Upper lobe of left lung (tissue), 6 donors: ENCODE results near the gene UTP15. TPM values are rescaled to one million over a fixed set of nuclear protein-coding genes. Genes with fewer than 3 reads are reported as not detected.

ENCODE experiments used
- ATAC-seq, 2 donors: fragments of 200-7000 bp; cut with Tn5 transposase; one replicate each; pipeline ENCODE4 v1.9.1; 2022; ENCODE audit warnings: mild to moderate bottlenecking in 2 of 2, moderate library complexity in 2 of 2; ENCODE audit not compliant: low FRiP score in 2 of 2
- DNase-seq, 2 donors: peaks; one replicate each; pipeline ENCODE4 v3.0.0-alpha.2; 2019 to 2020
- H3K27ac ChIP-seq, 4 donors: fragments of 200-600 bp; sonication (generic); one replicate each; pipeline ENCODE4 v1.5.1; 2016 to 2019
- H3K27me3 ChIP-seq, 4 donors: fragments of 200-600 bp; sonication (generic); one replicate each; pipeline ENCODE4 v1.5.1; 2017 to 2019
- H3K36me3 ChIP-seq, 4 donors: fragments of 200-600 bp; sonication (generic); one replicate each; pipeline ENCODE4 v1.5.1; 2016 to 2019
- H3K4me1 ChIP-seq, 4 donors: fragments of 200-600 bp; sonication (generic); one replicate each; pipeline ENCODE4 v1.5.1; 2018 to 2019
- H3K4me3 ChIP-seq, 4 donors: fragments of 200-600 bp; sonication (generic); one replicate each; pipeline ENCODE4 v1.5.1; 2017 to 2019; ENCODE audit warnings: mild to moderate bottlenecking in 2 of 4, moderate library complexity in 1 of 4
- H3K9me3 ChIP-seq, 4 donors: fragments of 200-600 bp; sonication (generic); one replicate each; pipeline ENCODE4 v1.5.1; 2018 to 2019
- EP300 ChIP-seq, 4 donors: sonication (generic); formaldehyde crosslinking; IDR thresholded peaks; one replicate each; pipeline ENCODE4 v1.5.1; 2017; ENCODE audit warnings: antibody characterized with exemption in 4 of 4, control low read depth in 2 of 4
- POLR2A ChIP-seq, 4 donors: fragments of 450-650 bp; IDR thresholded peaks; one replicate each; pipeline ENCODE4 v1.5.1; 2016 to 2017; ENCODE audit warnings: antibody characterized with exemption in 4 of 4, mild to moderate bottlenecking in 2 of 4
- POLR2AphosphoS5 ChIP-seq, 2 donors: sonication (generic); formaldehyde crosslinking; IDR thresholded peaks; one replicate each; pipeline ENCODE4 v1.5.1; 2017; ENCODE audit warnings: antibody characterized with exemption in 2 of 2
- WGBS, 2 donors: methylation state at CpG; one replicate each; pipeline ENCODE4 v1.1.5; 2017 to 2018; 5-methylcytosine and 5-hydroxymethylcytosine counted together
- total RNA-seq, 6 donors: library from RNA; depleted of rRNA in 4 of 6; stranded (reverse); fragments of >200 nt in 4 of 6; gene quantifications; one replicate each; pipeline versions ENCODE4 v1.1.0 to v1.2.1, GENCODE V29; 2016 to 2021
- TF ChIP-seq, protein P1 (sequence below), 6 experiments: fragments of 450-650 bp in 4 of 6; fragments of 200-600 bp in 2 of 6; sonication (generic) in 2 of 6; IDR thresholded peaks; one replicate each; pipeline ENCODE4 v1.5.1; 2016 to 2019; ENCODE audit warnings: antibody characterized with exemption in 6 of 6
- donor health status: DM: no; HTN: no; CAD: no; lungs with moderate emphysema.
- donor health status: DM: no; HTN: yes; CAD: no; lungs with severe emphysema.

The UTP15 gene
- total RNA-seq, 6 donors from 2014 or later: 8.8 to 28.6 (median 16.5) TPM

GRCh38 chr5:73525606-73526203 lies 39.8 kb upstream of the UTP15 start:
- H3K27me3 ChIP-seq: no peaks in the 10 kb centered on the region
- no peak for ATAC-seq
- TF ChIP-seq POLR2A (IDR thresholded peaks at IDR 0.05): no peak
- TF ChIP-seq, protein P1, sequence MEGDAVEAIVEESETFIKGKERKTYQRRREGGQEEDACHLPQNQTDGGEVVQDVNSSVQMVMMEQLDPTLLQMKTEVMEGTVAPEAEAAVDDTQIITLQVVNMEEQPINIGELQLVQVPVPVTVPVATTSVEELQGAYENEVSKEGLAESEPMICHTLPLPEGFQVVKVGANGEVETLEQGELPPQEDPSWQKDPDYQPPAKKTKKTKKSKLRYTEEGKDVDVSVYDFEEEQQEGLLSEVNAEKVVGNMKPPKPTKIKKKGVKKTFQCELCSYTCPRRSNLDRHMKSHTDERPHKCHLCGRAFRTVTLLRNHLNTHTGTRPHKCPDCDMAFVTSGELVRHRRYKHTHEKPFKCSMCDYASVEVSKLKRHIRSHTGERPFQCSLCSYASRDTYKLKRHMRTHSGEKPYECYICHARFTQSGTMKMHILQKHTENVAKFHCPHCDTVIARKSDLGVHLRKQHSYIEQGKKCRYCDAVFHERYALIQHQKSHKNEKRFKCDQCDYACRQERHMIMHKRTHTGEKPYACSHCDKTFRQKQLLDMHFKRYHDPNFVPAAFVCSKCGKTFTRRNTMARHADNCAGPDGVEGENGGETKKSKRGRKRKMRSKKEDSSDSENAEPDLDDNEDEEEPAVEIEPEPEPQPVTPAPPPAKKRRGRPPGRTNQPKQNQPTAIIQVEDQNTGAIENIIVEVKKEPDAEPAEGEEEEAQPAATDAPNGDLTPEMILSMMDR (IDR thresholded peaks at IDR 0.05): no peak
- TF ChIP-seq POLR2AphosphoS5 (IDR thresholded peaks at IDR 0.05): no peak
- no peak for TF ChIP-seq EP300 (IDR thresholded peaks at IDR 0.05)

GRCh38 chr5:73528248-73528647 lies 37.3 kb upstream of the UTP15 start:
- Histone ChIP-seq H3K36me3 (no peaks in the 10 kb centered on the region), H3K9me3 (no peaks in the 10 kb centered on the region), H3K4me1 (no peaks in the 10 kb centered on the region), H3K27me3 (no peaks in the 10 kb centered on the region), H3K4me3 (no peak overlapping the region), H3K27ac (no peak overlapping the region)
- DNase-seq: no peak
- TF ChIP-seq POLR2A (IDR thresholded peaks at IDR 0.05) (no peak), POLR2AphosphoS5 (IDR thresholded peaks at IDR 0.05) (no peak), EP300 (IDR thresholded peaks at IDR 0.05) (no peak)
- 47 to 65% methylated on average over 3 of the region's 3 CpGs for WGBS, 2 donors
- no peak for ATAC-seq

More at GRCh38 chr5:73525606-73526203, 39.8 kb upstream of the UTP15 start:
- H3K4me3 ChIP-seq: no peak overlapping the region
- H3K9me3 ChIP-seq: no peaks in the 10 kb centered on the region
- DNase-seq: no peak
- H3K4me1 ChIP-seq: no peaks in the 10 kb centered on the region
- WGBS, 2 donors: 69 to 70% methylated on average over 3 of the region's 3 CpGs
- no peaks in the 10 kb centered on the region for H3K36me3 ChIP-seq
- H3K27ac ChIP-seq: no peak overlapping the region

- no peak for DNase-seq
- H3K36me3 ChIP-seq: no peaks in the 10 kb centered on the region
- no peak for TF ChIP-seq POLR2AphosphoS5 (IDR thresholded peaks at IDR 0.05)
- TF ChIP-seq, protein P1 (IDR thresholded peaks at IDR 0.05): no peak
- no peak for TF ChIP-seq POLR2A (IDR thresholded peaks at IDR 0.05)
- TF ChIP-seq EP300 (IDR thresholded peaks at IDR 0.05): no peak
- no peaks in the 10 kb centered on the region for H3K9me3 ChIP-seq
- H3K4me3 ChIP-seq: no peak overlapping the region
- no peak for ATAC-seq
- H3K27me3 ChIP-seq: no peaks in the 10 kb centered on the region
- no peak overlapping the region for H3K27ac ChIP-seq
- H3K4me1 ChIP-seq: no peaks in the 10 kb centered on the region
- WGBS, 2 donors: 83 to 92% methylated on average over 1 of the region's 1 CpG
Observed at GRCh38 chr5:73529081-73529480, 36.5 kb upstream of the UTP15 start.

DNA sequence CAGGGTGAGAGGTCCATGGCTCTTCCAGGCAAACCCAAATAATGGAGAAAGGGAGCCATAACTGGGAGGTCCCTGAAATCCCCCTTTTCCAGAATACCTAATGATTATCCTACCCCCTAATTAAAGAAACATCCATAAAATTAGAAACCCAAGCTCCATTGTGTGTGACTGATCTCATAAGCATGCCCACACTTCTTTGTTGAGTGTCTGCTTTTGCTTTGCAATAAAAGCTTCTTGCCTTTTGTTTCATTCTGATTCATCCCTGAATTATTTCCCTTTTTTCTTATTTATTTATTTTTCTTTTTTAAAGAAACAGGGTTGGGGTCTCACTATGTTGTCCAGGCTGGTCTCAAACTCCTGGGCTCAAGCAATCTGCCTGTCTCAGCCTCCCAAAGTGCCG lies 34.2 kb upstream of the UTP15 start:
- ATAC-seq (no peak), DNase-seq (no peak)
- H3K27ac ChIP-seq: no peak overlapping the region
- no peak overlapping the region for H3K4me3 ChIP-seq
- H3K4me1 ChIP-seq: no peaks in the 10 kb centered on the region
- WGBS, 2 donors: 90 to 100% methylated on average over 1 of the region's 1 CpG
- H3K9me3 ChIP-seq: no peaks in the 10 kb centered on the region
- H3K27me3 ChIP-seq: no peaks in the 10 kb centered on the region
- TF ChIP-seq EP300 (IDR thresholded peaks at IDR 0.05) (no peak), POLR2AphosphoS5 (IDR thresholded peaks at IDR 0.05) (no peak), POLR2A (IDR thresholded peaks at IDR 0.05) (no peak)
- TF ChIP-seq, protein P1 (IDR thresholded peaks at IDR 0.05): no peak
- H3K36me3 ChIP-seq: no peaks in the 10 kb centered on the region

DNA sequence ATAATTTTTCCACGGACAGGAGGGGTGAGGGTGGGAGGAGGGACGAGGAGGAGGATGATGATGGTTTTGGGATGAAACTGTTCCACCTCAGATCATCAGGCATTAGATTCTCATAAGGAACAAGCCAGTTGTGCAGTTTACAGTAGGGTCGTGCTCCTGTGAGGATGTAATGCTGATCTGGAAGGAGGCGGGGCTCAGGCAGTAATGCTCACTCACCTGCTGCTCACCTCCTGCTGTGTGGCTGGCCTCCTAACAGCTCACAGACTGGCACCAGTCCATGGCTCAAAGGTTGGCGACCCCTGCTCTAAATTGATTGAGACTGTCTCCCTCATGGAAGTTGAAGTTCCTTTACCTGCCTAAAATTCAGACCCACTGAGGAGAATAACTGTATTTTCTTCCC lies 33.3 kb upstream of the UTP15 start:
- H3K36me3 ChIP-seq: no peaks in the 10 kb centered on the region
- ATAC-seq (no peak), DNase-seq (no peak)
- H3K4me1 ChIP-seq: peaks cover 0 to 5% (median 0%) of the 10 kb centered on the region in 4 donors
- no peaks in the 10 kb centered on the region for H3K27me3 ChIP-seq
- 83 to 84% methylated on average over 4 to 5 of the region's 5 CpGs for WGBS, 2 donors
- H3K27ac ChIP-seq: no peak overlapping the region
- TF ChIP-seq POLR2AphosphoS5 (IDR thresholded peaks at IDR 0.05) (no peak), POLR2A (IDR thresholded peaks at IDR 0.05) (no peak), EP300 (IDR thresholded peaks at IDR 0.05) (no peak)
- TF ChIP-seq, protein P1 (IDR thresholded peaks at IDR 0.05): no peak
- H3K9me3 ChIP-seq: no peaks in the 10 kb centered on the region
- H3K4me3 ChIP-seq: no peak overlapping the region
